Stimulated activated CD8-positive, alpha-beta memory T cell treated with anti-CD3 and anti-CD28 coated beads, Interleukin-12 subunit alpha, Interleukin-12 subunit beta, amount 100 ng/mL, for 24 hours (primary cell): ENCODE measurements around the gene NXPE4.
"Not testable (repeated sequence)": the region's sequence is repeated elsewhere in the genome, so short reads cannot be mapped to it uniquely, and the experiment has no call there.

Experiments used
- DNase-seq: peaks from one replicate; pipeline ENCODE4 v3.0.0-alpha.2; 2020; ENCODE audit errors: extremely low read depth

The NXPE4 gene

DNA sequence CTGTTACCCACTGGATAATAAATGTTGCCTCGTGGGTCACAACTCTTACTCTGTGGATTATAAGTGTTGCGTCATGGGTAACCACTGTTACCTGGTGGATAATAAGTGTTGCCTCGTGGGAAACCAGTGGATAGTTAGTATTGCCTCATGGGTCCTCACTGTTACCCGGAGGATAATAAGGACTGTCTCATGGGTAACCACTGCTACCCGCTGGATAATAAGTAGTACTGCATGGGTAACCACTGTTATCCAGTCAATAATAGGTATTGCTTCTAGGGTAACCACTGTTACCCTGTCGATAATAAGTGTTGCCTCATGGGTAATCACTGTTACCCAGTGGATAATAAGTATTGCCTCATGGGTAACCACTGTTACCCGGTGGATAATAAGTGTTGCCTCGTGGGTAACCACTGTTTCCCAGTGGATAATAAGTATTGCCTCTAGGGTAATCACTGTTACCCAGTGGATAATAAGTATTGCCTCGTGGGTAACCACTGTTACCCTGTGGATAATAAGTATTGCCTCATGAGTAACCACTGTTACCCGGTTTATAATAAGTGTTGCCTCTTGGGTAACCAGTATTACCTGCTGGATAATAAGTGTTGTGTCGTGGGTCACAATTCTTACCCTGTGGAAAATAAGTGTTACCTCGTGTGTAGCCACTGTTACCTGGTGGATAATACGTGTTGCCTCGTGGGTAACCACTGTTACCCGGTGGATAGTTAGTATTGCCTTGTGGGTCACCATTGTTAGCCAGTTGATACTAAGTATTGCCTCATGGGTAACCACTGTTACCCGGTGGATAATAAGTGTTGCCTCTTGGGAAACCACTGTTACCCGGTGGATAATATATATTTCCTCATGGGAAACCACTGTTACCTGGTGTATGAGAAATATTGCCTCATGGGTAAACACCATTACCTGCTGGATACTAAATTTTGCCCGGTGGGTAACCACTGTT lies 15.7 kb upstream of the NXPE4 start:
- no peak for DNase-seq

DNA sequence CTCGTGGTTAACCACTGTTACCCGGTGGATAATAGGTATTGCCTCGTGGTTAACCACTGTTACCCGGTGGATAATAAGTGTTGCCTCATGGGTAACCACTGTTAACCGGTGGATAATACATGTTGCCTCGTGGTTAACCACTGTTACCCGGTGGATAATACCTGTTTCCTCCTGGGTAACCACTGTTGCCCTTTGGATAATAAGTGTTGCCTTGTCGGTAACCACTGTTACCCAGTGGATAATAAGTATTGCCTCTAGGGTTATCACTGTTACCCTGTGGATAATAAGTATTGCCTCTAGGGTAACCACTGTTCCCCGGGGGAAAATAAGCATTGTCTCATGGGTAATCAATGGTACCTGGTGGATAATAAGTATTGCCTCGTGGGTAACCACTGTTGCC lies 15.0 kb upstream of the NXPE4 start:
- DNase-seq, result no peak

DNA sequence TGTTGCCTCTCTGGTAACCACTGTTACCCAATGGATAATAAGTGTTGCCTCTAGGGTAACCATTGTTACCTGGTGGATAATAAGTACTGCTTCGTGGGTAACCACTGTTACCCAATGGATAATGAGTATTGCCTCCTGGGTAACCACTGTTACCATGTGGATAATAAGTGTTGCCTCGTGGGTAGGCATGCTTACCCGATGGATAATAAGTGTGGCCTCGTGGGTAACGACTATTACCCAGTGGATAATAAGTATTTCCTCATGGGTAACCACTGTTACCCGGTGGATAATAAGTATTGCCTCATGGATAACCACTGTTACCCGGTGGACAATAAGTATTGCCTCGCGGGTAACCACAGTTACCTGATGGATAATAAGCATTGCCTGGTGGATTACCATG lies 13.8 kb upstream of the NXPE4 start:
- DNase-seq, result no peak

DNA sequence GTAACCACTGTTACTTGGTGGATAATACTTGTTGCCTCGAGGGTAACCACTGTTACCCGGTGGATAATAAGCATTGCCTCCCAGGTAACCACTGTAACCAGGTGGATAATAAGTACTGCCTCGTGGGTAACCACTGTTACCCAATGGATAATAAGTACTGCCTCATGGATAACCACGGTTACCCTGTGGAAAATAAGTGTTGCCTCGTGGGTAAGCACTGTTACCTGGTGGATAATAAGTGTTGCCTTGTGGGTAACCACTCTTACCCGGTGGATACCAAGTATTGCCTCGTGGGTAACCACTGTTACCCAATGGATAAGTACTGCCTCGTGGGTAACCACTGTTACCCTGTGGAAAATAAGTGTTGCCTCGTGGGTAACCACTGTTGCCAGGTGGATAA lies 13.0 kb upstream of the NXPE4 start:
- DNase-seq, result not testable (repeated sequence)

DNA sequence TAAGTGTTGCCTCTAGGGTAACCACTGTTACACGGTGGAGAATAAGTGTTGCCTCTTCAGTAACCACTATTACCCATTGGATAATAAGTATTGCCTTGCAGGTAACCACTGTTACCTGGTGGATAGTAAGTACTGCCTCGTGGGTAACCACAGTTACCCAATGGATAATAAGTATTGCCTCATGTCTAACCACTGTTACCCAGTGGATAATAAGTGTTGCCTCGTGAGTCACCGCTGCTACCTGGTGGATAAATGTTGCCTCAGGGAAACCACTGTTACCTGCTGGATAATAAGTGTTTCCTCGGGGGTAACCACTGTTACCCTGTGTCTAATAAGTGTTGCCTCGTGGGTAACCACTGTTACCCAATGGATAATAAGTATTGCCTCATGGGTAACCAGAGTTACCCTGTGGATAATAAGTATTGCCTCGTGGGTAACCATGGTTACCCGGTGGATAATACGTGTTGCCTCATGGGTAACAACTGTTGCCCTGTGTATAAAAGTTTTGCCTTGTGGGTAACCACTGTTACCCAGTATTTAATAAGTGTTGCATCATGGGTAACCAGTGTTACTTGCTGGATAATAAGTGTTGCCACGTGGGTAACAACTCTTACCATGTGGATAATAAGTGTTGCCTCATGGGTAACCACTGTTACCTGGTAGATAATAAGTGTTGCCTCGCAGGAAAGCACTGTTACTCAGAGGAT lies 12.3 kb upstream of the NXPE4 start:
- no peak for DNase-seq

DNA sequence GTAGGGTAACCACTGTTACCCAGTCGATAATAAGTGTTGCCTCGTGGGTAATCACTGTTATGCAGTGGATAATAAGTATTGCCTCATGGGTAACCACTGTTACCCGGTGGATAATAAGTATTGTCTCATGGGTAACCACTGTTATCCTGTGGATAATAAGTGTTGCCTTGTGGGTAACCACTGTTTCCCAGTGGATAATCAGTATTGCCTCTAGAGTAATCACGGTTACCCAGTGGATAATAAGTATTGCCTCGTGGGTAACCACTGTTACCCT lies 11.2 kb upstream of the NXPE4 start:
- DNase-seq, result not testable (repeated sequence)

DNA sequence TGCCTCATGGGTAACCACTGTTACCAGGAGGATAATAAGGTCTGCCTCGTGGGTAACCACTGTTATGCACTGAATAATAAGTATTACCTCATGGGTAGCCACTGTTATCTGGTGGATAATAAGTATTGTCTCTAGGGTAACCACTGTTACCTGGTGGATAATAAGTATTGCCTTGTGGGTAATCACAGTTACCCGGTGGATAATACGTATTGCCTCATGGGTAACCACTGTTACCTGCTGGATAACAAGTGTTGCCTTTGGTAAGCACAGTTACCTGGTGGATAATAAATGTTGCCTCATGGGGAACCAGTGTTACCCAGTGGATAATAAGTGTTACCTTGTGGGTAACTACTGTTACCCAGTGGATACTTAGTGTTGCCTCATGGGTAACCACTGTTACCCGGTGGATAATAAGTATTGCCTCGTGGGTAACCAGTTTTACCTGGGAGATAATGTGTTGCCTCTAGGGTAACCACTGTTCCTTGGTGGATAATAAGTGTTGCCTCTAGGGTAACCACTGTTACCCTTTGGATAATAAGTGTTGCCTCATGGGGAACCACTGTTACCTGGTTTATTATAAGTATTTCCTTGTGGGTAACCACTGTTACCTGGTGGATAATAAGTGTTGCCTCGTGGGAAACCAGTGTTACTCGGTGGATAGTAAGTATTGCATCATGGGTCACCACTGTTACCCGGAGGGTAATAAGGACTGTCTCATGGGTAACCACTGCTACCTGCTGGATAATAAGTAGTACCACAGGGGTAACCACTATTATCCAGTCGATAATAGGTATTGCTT lies 10.6 kb upstream of the NXPE4 start:
- no peak for DNase-seq

DNA sequence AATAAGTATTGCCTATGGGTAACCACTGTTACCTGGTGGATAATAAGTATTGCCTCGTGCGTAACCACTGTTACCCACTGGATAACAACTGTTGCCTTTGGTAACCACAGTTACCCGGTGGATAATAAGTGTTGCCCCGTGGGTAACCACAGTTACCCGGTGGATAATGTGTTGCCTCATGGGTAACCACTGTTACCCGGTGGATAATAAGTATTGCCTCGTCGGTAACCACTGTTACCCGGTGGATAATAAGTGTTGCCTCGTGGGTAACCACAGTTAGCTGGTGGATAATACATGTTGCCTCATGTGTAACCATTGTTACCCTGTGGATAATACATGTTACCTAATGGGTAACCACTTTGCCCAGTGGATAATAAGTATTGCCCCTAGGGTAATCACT lies 9.8 kb upstream of the NXPE4 start:
- no peak for DNase-seq

DNA sequence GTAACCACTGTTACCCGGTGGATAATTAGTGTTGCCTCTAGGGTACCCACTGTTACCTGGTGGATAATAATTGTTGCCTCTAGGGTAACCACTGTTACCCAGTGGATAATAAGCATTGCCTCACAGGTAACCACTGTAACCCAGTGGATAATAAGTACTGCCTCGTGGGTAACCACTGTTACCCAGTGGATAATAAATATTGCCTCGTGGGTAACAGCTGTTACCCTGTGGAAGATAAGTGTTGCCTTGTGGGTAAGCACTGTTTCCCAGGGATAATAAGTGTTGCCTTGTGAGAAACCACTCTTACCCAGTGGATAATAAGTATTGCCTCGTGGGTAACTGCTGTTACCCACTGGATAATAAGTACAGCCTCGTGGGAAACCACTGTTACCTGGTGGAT lies 9.3 kb upstream of the NXPE4 start:
- no peak for DNase-seq

DNA sequence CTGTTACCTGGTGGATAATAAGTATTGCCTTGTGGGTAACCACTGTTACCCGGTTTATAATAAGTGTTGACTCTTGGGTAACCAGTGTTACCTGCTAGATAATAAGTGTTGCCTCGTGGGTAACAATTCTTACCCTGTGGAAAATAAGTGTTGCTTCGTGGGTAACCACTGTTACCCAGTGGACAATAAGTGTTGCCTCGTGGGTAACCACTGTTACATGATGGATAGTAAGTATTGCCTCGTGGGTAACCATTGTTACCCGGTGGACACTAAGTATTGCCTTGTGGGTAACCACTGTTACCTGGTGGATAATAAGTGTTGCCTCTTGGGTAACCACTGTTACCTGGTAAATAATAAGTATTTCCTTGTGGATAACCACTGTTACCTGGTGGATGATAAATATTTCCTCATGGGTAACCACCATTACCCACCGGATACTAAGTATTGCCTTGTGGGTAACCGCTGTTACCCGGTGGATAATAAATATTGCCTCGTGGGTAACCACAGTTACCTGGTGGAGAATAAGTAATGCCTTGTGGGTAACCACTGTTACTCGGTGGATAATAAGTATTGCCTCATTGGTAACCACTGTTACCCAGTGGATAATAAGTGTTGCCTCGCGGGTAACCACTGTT lies 8.7 kb upstream of the NXPE4 start:
- DNase-seq, result no peak

DNA sequence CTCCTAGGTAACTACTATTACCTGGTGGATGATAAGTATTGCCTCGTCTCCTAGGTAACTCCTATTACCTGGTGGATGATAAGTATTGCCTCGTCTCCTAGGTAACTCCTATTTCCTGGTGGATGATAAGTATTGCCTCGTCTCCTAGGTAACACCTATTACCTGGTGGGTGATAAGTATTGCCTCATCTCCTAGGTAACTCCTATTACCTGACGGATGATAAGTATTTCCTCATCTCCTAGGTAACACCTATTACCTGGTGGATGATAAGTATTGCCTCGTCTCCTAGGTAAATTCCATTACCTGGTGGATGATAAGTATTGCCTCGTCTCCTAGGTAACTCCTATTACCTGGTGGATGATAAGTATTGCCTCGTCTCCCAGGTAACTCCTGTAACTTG lies 7.6 kb upstream of the NXPE4 start:
- DNase-seq, result not testable (repeated sequence)

DNA sequence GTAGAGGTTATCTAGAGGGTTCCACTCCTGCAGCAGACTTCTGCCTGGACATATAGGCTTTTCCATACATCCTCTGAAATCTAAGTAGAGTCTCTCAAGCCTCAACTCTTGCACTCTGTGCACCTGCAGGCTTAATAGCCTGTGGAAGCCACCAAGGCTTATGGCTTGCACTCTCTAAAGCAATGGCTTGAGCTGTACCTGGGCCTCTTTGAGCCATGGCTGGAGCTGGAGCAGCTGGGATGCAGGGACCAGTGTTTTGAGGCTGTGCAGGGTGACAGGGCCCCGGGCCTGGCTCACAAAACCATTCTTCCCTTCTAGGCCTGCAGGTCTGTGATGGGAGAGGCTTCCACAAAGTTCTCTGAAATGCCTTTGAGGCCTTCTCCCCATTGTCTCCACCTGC lies 2.9 kb upstream of the NXPE4 start:
- DNase-seq, result no peak

DNA sequence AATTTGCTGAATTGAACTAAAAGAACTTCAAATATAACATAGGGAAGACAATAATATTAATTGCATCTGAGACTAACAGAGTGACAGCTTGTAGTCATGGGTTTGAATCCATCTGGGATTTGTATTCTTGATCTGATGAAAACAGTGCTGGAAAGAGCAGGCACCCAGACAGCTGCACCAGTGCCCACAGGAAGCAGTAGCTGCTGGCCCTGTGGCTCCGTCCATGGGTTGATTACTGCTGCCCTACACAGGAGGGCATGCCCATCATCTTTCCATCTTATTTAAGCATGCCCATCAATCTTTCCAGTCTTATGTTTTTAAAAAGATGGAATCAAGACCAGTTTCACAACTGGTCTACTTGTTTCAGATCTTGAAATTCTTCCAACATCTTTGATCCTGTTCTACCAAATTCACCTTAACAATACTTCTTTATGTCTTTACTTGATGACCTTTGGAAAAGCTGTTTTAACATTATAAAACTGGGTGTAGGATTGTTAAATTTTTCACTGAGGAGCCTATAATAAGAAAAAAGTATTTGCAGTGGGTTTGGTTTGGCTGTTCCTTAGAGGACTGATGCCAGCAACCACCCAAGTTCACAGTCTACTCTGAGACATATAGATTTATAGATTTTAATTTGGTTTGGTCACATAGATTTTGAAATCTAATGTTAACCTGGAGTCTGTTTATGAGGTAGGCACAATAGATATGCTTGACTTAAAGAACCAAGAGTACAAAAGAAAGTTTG lies 761 bp upstream of the NXPE4 start:
- no peak for DNase-seq

DNA sequence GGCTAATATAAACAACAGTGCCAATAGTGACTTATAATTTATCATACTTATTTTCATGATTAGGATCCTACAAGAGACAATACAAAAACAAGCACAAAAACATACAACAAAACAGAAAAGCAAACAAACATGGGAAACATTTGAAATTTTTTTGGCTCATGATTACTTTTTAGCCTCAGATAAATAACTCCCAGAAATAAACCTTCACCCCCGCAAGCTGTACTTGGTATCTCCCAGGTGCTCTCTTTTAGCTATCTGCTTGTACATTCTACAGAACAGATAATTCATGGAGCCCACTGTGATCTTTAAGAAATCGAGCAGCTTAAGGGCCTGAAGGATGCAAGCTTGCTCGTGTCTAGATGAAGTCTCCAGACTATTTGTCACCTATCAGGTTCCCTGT lies 883 bp downstream of the NXPE4 start:
- DNase-seq, result no peak

DNA sequence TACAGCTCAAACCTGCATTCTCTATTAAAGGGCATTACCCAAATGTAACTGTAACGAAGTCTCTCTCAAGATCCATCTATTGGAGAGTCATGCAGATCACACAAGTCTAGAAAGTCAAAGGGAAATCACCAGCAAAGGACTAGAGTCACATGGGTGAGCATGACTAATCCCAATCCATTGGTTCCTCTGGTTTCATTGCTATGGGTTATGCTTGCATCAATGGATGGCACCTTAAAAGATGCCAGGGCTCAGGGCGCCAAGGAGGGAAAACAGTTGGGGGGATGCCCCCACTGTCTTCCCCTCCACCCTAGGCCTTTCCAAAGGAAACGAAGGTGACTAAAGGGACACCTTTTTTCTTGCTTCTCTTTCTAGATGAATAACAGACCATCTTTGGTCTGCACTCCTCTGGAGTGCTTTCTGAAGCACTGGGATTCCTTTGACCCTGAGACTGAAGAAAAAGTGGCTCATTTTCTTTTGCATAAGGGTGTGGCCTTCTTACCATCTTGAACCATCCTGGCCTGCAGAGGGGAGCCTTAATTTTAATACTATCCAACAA lies 8.1 kb downstream of the NXPE4 start:
- no peak for DNase-seq

DNA sequence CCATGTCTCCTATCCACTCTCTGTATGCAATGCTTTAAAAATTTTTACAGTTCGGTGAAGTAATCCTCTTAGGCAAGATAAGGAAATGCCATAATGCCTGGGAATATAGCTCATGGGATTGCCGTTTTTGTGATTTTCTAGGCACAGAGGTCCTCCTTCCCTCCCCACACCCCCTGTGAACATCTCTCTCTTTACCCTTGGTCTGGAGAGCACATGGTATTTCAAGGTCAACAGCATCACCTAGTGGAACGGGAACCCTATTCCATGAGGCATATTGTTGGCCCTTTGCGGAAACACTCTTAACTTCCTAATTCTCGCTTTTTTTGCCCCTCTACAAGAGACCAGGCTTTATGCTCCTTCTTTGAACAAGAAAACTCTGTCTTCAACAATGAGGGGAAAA lies 8.8 kb downstream of the NXPE4 start:
- DNase-seq, result no peak

DNA sequence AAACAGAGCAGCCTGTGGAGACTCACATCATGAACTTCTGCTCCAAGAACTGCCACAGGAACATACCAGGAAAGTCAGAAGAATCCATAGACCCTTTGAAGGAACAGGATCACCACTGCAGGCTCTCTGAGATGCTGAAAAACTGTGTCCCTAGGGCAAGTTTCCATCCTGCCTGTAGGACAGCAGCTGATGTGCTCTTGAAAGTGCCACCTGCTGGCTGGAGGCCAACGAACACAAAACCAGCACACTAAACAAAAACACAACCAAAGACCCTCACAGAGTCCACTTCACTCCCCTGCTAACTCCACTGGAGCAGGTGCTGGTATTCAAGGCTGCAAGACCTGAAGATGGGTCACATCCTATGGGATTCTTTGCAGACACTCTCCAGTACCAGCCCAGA lies 23.9 kb downstream of the NXPE4 start:
- DNase-seq, result no peak

DNA sequence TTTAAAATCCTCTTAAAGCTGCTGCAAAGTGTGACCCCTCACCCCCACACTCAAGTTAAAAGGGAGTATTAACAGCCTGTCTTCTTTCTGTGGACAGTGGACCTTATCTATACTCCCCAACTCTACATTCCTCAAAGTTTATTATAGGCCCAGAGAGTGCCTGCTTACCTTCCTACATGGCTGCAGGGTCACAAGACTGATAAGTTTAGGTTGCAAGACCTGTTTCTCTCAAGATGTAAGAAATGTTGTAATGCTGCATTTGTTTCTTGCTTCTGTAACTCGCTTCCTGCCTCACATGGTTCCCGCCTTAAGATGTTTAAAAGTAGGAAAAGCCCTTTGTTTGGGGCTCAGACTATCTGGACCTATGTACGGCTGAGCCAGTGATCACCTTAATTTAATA lies 25.8 kb downstream of the NXPE4 start:
- no peak for DNase-seq

DNA sequence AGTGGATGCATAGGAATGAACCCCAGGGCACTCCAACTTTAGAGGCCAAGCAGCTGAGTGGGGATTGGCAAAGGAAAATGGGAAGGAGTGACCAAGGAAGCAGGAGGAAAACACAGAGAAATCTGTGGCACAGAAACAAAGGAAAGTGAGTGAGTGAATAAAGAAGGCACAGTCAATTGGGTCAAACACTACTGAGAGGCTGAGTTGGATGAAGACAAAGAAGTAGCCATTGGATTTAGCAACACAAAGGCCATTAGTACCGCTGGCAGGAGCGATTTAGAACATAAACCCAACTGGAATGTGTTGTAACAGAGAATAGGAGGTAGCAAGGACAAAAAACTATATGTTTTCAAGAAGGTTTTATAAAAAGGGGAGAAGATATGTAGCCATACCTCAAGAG lies 29.3 kb downstream of the NXPE4 start:
- no peak for DNase-seq

DNA sequence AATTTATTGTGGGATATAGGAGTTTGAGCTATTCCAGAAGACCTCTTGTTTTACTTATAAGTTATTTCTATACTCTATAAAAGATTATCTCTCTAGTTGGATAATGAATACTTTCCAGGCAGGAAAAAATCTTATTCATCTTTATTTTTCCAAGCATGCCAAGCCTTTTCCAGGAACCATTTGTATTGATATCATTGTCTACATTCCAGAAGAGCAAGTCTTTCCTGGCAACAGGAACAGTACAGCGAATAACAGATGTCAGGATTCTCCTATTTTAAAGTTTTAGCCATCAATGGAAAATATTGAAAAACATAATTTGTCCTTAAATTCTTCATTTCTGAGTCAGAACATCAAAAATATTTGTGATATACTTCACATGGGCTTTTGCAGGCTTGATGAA lies 30.8 kb downstream of the NXPE4 start:
- no peak for DNase-seq

DNA sequence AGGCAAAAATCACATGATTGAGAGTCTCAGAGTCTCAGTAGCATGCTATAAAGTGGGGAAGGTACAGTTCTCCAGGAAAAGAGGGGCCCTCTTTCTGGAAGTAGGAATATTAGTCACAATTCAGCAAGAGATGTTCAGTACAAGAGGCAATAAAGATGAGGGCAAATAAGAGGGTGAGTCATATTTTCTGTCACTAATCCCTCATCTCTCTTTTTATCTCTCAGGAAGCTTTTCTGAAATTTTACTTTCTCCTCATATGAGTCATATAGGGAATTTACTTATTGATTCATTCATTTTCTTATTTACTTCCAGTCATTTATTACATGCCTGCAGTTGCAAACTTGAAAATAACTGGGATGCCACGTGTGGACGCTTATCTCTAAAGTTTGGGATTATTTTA lies 32.5 kb downstream of the NXPE4 start:
- no peak for DNase-seq
